ENCODE data around the gene DLGAP1. TPM values are rescaled to one million over a fixed set of nuclear protein-coding genes. Genes with fewer than 3 reads are reported as not detected.

Gene DLGAP1
- total and polyA plus RNA-seq, 4 donors: 16.5 to 30.7 (median 29.7) TPM

- WGBS (ENCODE audit: insufficient coverage): 60% methylated on average over 1 of the region's 4 CpGs
- no peak overlapping the region for H3K27ac ChIP-seq (ENCODE audit: low read depth, low read length)
- DNase-seq (ENCODE audit: low read depth in 4 of 6, low spot score in 6 of 6): no peak
Measured at GRCh38 chr18:4357579-4357978, 97.5 kb downstream of the DLGAP1 start.

GRCh38 chr18:4356929-4357328 is 98.2 kb downstream of the DLGAP1 start:
- Histone ChIP-seq H3K27ac (ENCODE audit: low read depth, low read length) (no peak overlapping the region), H3K27me3 (ENCODE audit: control insufficient read depth, insufficient read depth, low read length) (no peaks in the 10 kb centered on the region), H3K4me1 (ENCODE audit: control insufficient read depth, insufficient read depth, low read length) (peaks cover 3% of the 10 kb centered on the region), H3K9me3 (ENCODE audit: control insufficient read depth, insufficient read depth, low read length) (no peaks in the 10 kb centered on the region), H3K4me3 (ENCODE audit: low read depth, low read length) (no peak overlapping the region), H3K36me3 (ENCODE audit: control insufficient read depth, insufficient read depth, low read length) (no peaks in the 10 kb centered on the region)
- WGBS (ENCODE audit: insufficient coverage): no CpG with 5 or more reads among the region's 6 CpGs
- no peak for DNase-seq (ENCODE audit: low read depth in 4 of 6, low spot score in 6 of 6)

More at GRCh38 chr18:4357579-4357978, 97.5 kb downstream of the DLGAP1 start:
- no peak overlapping the region for H3K4me3 ChIP-seq (ENCODE audit: low read depth, low read length)
- no peaks in the 10 kb centered on the region for H3K27me3 ChIP-seq (ENCODE audit: control insufficient read depth, insufficient read depth, low read length)
- H3K4me1 ChIP-seq (ENCODE audit: control insufficient read depth, insufficient read depth, low read length): peaks cover 3% of the 10 kb centered on the region
- H3K9me3 ChIP-seq (ENCODE audit: control insufficient read depth, insufficient read depth, low read length): no peaks in the 10 kb centered on the region
- H3K36me3 ChIP-seq (ENCODE audit: control insufficient read depth, insufficient read depth, low read length): no peaks in the 10 kb centered on the region

GRCh38 chr18:4353853-4354418 is 101.2 kb downstream of the DLGAP1 start:
- DNase-seq (ENCODE audit: low read depth in 4 of 6, low spot score in 6 of 6): no peak
- H3K4me1 ChIP-seq (ENCODE audit: control insufficient read depth, insufficient read depth, low read length): peaks cover 3% of the 10 kb centered on the region
- no peak overlapping the region for H3K4me3 ChIP-seq (ENCODE audit: low read depth, low read length)
- no peak overlapping the region for H3K27ac ChIP-seq (ENCODE audit: low read depth, low read length)
- H3K9me3 ChIP-seq (ENCODE audit: control insufficient read depth, insufficient read depth, low read length): no peaks in the 10 kb centered on the region
- H3K27me3 ChIP-seq (ENCODE audit: control insufficient read depth, insufficient read depth, low read length): no peaks in the 10 kb centered on the region
- 60% methylated on average over 6 of the region's 9 CpGs for WGBS (ENCODE audit: insufficient coverage)
- H3K36me3 ChIP-seq (ENCODE audit: control insufficient read depth, insufficient read depth, low read length): no peaks in the 10 kb centered on the region

- DNase-seq (ENCODE audit: low read depth in 4 of 6, low spot score in 6 of 6): peak in 3 of 6 donors; percentile 2 to 38 (median 16)
- Histone ChIP-seq H3K27me3 (ENCODE audit: control insufficient read depth, insufficient read depth, low read length) (no peaks in the 10 kb centered on the region), H3K9me3 (ENCODE audit: control insufficient read depth, insufficient read depth, low read length) (no peaks in the 10 kb centered on the region), H3K4me3 (ENCODE audit: low read depth, low read length) (no peak overlapping the region), H3K27ac (ENCODE audit: low read depth, low read length) (no peak overlapping the region), H3K36me3 (ENCODE audit: control insufficient read depth, insufficient read depth, low read length) (no peaks in the 10 kb centered on the region), H3K4me1 (ENCODE audit: control insufficient read depth, insufficient read depth, low read length) (no peaks in the 10 kb centered on the region)
- WGBS (ENCODE audit: insufficient coverage): 28% methylated on average over 12 of the region's 15 CpGs
Measured at GRCh38 chr18:4352746-4353551, 102.2 kb downstream of the DLGAP1 start.

- no peaks in the 10 kb centered on the region for H3K36me3 ChIP-seq (ENCODE audit: control insufficient read depth, insufficient read depth, low read length)
- no peaks in the 10 kb centered on the region for H3K27me3 ChIP-seq (ENCODE audit: control insufficient read depth, insufficient read depth, low read length)
- no peak overlapping the region for H3K27ac ChIP-seq (ENCODE audit: low read depth, low read length)
- H3K4me1 ChIP-seq (ENCODE audit: control insufficient read depth, insufficient read depth, low read length): no peaks in the 10 kb centered on the region
- H3K4me3 ChIP-seq (ENCODE audit: low read depth, low read length): no peak overlapping the region
- 60% methylated on average over 1 of the region's 2 CpGs for whole genome bisulfite sequencing (ENCODE audit: insufficient coverage)
- no peaks in the 10 kb centered on the region for H3K9me3 ChIP-seq (ENCODE audit: control insufficient read depth, insufficient read depth, low read length)
- peak in 2 of 6 donors; percentile 34 to 54 for DNase-seq (ENCODE audit: low read depth in 4 of 6, low spot score in 6 of 6)
Measured at GRCh38 chr18:4351005-4351404, 104.1 kb downstream of the DLGAP1 start.

- no peaks in the 10 kb centered on the region for H3K4me1 ChIP-seq (ENCODE audit: control insufficient read depth, insufficient read depth, low read length)
- H3K9me3 ChIP-seq (ENCODE audit: control insufficient read depth, insufficient read depth, low read length): no peaks in the 10 kb centered on the region
- WGBS (ENCODE audit: insufficient coverage): 60% methylated on average over 1 of the region's 1 CpG
- H3K27ac ChIP-seq (ENCODE audit: low read depth, low read length): no peak overlapping the region
- no peak overlapping the region for H3K4me3 ChIP-seq (ENCODE audit: low read depth, low read length)
- no peak for DNase-seq (ENCODE audit: low read depth in 4 of 6, low spot score in 6 of 6)
- H3K27me3 ChIP-seq (ENCODE audit: control insufficient read depth, insufficient read depth, low read length): no peaks in the 10 kb centered on the region
- H3K36me3 ChIP-seq (ENCODE audit: control insufficient read depth, insufficient read depth, low read length): no peaks in the 10 kb centered on the region
Measured at GRCh38 chr18:4335386-4335785, 119.7 kb downstream of the DLGAP1 start.

- H3K27me3 ChIP-seq (ENCODE audit: control insufficient read depth, insufficient read depth, low read length): no peaks in the 10 kb centered on the region
- WGBS (ENCODE audit: insufficient coverage): 96% methylated on average over 3 of the region's 5 CpGs
- H3K36me3 ChIP-seq (ENCODE audit: control insufficient read depth, insufficient read depth, low read length): no peaks in the 10 kb centered on the region
- H3K4me3 ChIP-seq (ENCODE audit: low read depth, low read length): no peak overlapping the region
- no peak for DNase-seq (ENCODE audit: low read depth in 4 of 6, low spot score in 6 of 6)
- no peak overlapping the region for H3K27ac ChIP-seq (ENCODE audit: low read depth, low read length)
- H3K9me3 ChIP-seq (ENCODE audit: control insufficient read depth, insufficient read depth, low read length): no peaks in the 10 kb centered on the region
- H3K4me1 ChIP-seq (ENCODE audit: control insufficient read depth, insufficient read depth, low read length): no peaks in the 10 kb centered on the region
Measured at GRCh38 chr18:4333043-4333442, 122.1 kb downstream of the DLGAP1 start.

GRCh38 chr18:4319738-4320677 is 135.1 kb downstream of the DLGAP1 start:
- Histone ChIP-seq H3K9me3 (ENCODE audit: control insufficient read depth, insufficient read depth, low read length) (peaks cover 2% of the 10 kb centered on the region), H3K4me3 (ENCODE audit: low read depth, low read length) (no peak overlapping the region), H3K27ac (ENCODE audit: low read depth, low read length) (peak overlapping the region; percentile 79), H3K4me1 (ENCODE audit: control insufficient read depth, insufficient read depth, low read length) (no peaks in the 10 kb centered on the region), H3K27me3 (ENCODE audit: control insufficient read depth, insufficient read depth, low read length) (no peaks in the 10 kb centered on the region), H3K36me3 (ENCODE audit: control insufficient read depth, insufficient read depth, low read length) (no peaks in the 10 kb centered on the region)
- WGBS (ENCODE audit: insufficient coverage): 25% methylated on average over 2 of the region's 3 CpGs
- peak in 2 of 6 donors; percentile 18 to 73 for DNase-seq (ENCODE audit: low read depth in 4 of 6, low spot score in 6 of 6)

- Histone ChIP-seq H3K4me1 (ENCODE audit: control insufficient read depth, insufficient read depth, low read length) (no peaks in the 10 kb centered on the region), H3K4me3 (ENCODE audit: low read depth, low read length) (no peak overlapping the region), H3K27ac (ENCODE audit: low read depth, low read length) (no peak overlapping the region), H3K27me3 (ENCODE audit: control insufficient read depth, insufficient read depth, low read length) (no peaks in the 10 kb centered on the region), H3K36me3 (ENCODE audit: control insufficient read depth, insufficient read depth, low read length) (no peaks in the 10 kb centered on the region), H3K9me3 (ENCODE audit: control insufficient read depth, insufficient read depth, low read length) (peaks cover 2% of the 10 kb centered on the region)
- DNase-seq (ENCODE audit: low read depth in 4 of 6, low spot score in 6 of 6): no peak
- 60% methylated on average over 2 of the region's 5 CpGs for WGBS (ENCODE audit: insufficient coverage)
Measured at GRCh38 chr18:4318311-4318710, 136.8 kb downstream of the DLGAP1 start.

Measured in spinal cord (tissue), 10 donors.